Astrocyte of the cerebellum (primary cell): ENCODE data around the gene ITGA11.
A peak's percentile ranks its signal among the peaks of the same experiment; 100 is the strongest.

Source experiments
- DNase-seq: peaks from one replicate; pipeline ENCODE4 v3.0.0-alpha.2; 2011; ENCODE audit warnings: low read depth
- H3K4me3 ChIP-seq: 2 replicates; pipeline ENCODE4 v1.5.1; 2011; ENCODE audit warnings: mild to moderate bottlenecking, low read depth, low read length, moderate library complexity
- CTCF ChIP-seq: IDR thresholded peaks from 2 replicates; pipeline ENCODE4 v1.5.1; 2012; ENCODE audit warnings: low read length, low read depth, moderate library complexity, mild to moderate bottlenecking; ENCODE audit errors: missing control alignments
- in situ Hi-C: cut with HindIII; loops from 2 replicates; pipeline ENCODE4 v1.10.0; 2017; ENCODE audit warnings: low sequenced_read_pairs

ITGA11 gene

GRCh38 chr15:68362537-68363126 is 69.3 kb downstream of the ITGA11 start:
- in situ Hi-C loops = no loop called here
- no peak overlapping the region for H3K4me3 ChIP-seq
- no peak for TF ChIP-seq CTCF
- DNase-seq = no peak

DNA sequence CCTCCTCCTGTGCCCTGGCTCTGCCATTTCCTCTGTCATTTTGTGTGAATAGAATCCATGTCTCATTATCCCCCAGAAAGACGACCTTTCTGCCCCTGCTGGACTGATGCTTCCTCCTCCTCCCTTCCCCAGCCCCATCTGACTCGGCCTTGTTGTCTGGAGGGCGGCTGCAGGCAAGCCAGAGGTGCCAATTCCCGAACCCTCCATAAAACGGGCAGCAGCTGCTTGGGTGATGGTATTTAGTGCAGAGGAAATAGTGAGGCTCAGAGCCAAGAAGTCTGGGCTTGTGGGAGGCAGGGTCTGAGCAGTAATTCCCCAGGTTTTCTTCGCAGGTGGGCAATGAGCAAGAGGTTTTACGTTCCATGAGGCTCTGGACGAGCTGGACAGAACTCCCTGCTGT is 71.2 kb downstream of the ITGA11 start:
- no peak overlapping the region for H3K4me3 ChIP-seq
- in situ Hi-C loops = no loop called here
- no peak for TF ChIP-seq CTCF
- no peak for DNase-seq

GRCh38 chr15:68356778-68357177 is 75.2 kb downstream of the ITGA11 start:
- no peak for TF ChIP-seq CTCF
- no peak for DNase-seq
- in situ Hi-C loops = loop anchor here (5.0 kb wide), 1 partner anchor 49 kb away; no protein-coding TSS in a partner anchor
- H3K4me3 ChIP-seq = no peak overlapping the region

DNA sequence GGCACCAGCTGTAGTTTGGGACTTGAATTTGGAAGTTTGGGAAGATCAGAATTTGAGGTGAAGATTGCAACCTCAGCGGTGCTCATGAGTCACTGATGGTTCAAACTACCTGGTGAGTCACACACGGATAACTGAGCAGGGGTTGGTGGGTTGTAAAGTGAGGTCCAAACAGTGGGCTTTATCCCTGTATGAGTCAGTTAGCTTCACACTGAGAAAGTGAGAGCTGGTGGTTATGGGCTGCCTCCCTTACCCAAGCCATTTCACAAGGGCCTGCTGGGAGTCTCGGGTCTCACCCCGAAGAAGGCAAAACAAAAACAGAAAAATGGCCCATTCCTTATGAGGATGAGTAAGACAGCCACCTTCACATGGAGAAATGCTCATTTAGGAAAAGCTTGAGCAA is 77.0 kb downstream of the ITGA11 start:
- H3K4me3 ChIP-seq = no peak overlapping the region
- no peak for TF ChIP-seq CTCF
- peak; percentile 98 for DNase-seq
- in situ Hi-C loops = loop anchor here (5.0 kb wide), 1 partner anchor 48 kb away; no protein-coding TSS in a partner anchor

DNA sequence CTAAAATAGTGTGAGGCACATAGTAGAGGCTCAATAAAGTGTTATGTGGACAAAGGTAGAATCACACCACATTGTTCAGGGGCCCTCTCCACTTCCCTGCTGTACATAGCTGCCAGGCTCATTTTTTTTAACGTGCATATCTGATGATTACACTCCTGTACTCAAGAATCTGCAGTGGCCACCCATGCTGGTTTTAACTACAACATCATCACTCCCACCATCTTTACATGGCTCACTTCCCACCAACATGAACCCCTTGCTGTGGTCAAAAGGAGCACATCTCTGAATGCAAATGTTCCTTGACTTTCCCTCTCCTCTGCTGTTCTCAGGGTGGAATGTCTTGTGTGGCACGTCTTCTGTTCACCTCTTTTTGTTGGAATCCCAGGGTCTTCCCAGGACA is 77.7 kb downstream of the ITGA11 start:
- in situ Hi-C loops = no loop called here
- H3K4me3 ChIP-seq = no peak overlapping the region
- TF ChIP-seq CTCF = no peak
- DNase-seq = no peak

- no peak overlapping the region for H3K4me3 ChIP-seq
- in situ Hi-C loops = no loop called here
- TF ChIP-seq CTCF = no peak
- DNase-seq = no peak
Measured at GRCh38 chr15:68353421-68354135, 78.4 kb downstream of the ITGA11 start.
